ENCODE data around the gene ATR. TPM values are rescaled to one million over a fixed set of nuclear protein-coding genes. Genes with fewer than 3 reads are reported as not detected.

Gene ATR
- total RNA-seq, 1 donor from 2014 or later: 8.3 TPM

DNA sequence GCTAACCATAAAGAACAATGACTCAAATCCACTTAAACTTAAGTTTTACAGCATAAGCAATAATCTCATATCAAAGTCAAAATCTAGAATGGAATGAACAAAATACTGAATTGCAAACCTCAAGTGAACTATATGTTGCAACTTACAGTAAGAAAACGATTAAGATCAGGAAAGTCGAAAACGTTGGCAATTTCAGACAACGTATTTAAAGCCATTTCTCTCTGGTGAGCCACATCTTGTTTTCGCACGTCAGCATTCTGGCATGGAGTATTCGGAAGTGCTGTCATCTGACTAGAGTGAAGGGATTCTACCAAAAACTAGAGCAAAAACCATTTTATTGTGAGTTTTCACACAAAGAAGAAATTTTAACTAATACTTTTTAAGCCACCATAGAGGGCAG, 28.5 kb downstream of the ATR start:
- no peak for ATAC-seq
- intact Hi-C loops (cut with micrococcal nuclease): no loop called here
- DNase-seq: no peak

DNA sequence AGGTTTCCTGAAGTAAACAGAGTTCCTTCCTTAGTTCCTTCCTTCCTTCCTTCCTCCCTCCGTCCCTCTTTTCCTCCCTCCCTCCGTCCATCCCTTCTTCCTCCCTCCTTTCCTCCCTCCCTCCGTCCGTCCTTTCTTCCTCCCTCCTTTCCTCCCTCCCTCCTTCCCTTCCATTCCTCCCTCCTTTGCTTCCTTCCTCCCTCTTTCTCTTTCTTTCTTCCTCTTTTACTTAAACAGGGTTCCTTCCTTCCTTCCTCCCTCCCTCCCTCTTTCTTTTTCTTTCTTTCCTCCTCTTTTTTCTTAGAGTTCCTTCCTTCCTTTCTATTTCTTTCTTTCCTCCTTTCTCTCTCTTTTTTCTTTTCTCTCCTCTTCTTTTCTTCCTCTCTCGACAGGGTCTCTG, 35.2 kb downstream of the ATR start:
- ATAC-seq (no peak), DNase-seq (no peak)
- intact Hi-C loops (cut with micrococcal nuclease): no loop called here

DNA sequence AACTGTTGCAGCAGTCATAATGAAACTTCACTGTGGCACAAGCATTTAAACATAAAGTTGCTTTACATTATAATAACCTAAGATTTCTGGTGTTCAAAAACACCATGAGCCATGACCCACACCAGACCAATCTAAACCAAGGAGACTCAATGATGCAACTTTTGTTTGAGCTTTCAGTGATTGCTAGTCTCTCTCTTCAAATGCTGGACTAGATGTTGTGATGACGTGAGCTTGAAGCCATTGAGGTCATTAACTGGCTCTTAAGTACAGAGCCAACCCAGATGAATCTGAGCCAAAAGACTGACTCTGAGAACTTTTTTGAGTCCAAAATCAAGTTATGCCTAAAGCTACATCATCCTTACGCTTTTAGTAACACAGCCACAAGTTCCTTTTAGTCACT, 36.5 kb downstream of the ATR start:
- intact Hi-C loops (cut with micrococcal nuclease): no loop called here
- DNase-seq: no peak
- no peak for ATAC-seq

DNA sequence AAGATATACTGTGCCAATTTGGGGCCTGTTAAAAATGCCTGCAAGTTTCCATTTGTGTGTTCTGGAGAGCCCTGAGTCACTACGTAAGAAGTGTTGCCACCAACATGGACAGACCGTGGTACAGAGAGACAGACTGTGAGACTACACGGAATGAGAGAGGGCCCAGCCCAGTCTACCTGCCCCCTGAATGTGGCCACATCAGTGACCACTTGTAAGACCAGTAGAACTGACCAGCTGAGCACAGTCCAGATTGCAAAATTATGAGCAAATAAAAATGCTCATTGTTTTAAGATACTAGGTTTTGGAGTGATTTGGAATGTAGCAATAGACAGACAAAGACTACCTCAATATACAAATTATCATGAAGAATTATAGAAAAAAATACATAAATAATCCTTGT, 42.0 kb downstream of the ATR start:
- DNase-seq (no peak), ATAC-seq (no peak)
- intact Hi-C loops (cut with micrococcal nuclease): no loop called here

DNA sequence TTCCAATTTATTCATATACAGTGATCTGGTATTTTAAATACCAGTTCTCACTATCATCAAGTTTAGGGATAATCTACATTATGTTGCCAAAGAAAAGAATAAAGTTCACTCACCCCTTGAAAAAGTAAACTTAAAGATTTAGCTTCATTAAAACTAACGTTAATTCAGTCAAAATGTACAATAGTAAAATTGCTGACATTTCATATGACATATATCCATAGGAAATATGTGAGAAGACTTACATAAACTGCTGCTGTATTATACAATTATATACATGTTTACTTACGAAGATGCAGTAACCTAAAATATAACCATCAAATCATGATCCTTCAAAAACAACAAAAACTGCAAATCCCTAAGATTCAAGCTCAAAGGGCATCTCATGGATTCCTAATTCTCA, 44.0 kb downstream of the ATR start:
- DNase-seq (no peak), ATAC-seq (no peak)
- intact Hi-C loops (cut with micrococcal nuclease): no loop called here

DNA sequence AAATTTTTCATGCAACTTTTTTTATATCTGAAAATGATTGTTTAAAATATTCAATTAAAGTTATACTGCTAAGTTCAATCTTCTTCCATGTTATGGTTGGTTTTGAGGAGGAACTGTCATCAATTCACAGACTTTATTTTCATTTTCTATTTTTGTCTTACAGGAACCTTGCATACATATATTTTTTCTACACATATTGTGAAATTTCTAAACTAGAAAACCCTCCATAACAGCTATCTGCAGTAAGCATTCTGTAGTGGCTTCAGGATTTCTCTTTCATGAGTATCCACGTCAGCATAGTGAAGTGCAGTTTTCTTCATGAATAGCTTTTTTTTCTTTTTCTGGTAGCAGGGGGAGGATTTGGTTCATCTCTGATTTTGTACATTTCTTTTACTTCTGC, 48.2 kb downstream of the ATR start:
- DNase-seq (no peak), ATAC-seq (no peak)
- intact Hi-C loops (cut with micrococcal nuclease): no loop called here

DNA sequence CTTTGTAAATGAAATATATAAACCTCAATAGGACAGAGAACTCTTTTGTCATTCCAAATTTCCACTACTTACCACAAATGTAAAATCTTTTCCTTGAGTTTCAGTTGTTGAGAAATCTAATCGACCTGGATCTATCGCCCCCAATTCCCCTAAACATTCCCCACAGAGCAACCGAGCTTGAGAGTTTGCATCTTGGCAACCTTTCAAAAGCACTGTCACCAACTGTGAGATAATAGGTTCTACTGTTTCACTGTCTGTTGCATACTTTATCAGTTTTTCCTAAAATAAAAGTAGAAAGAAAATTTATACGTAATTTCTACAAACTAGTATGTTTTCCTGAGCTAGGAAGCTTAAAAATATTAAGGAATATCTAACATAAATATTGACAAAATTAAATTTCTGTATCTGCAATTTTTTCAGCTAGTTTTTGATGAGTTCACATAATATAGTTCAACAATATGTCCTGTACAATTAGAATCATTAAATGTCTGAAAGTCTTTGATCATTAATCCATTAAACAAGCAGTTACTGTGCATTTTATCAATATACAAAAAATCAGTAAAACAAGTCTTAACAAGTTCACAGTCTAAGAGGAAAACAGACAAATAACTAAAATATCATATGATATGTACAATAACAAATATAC, 54.5 kb downstream of the ATR start:
- intact Hi-C loops (cut with micrococcal nuclease): no loop called here
- DNase-seq (no peak), ATAC-seq (no peak)

DNA sequence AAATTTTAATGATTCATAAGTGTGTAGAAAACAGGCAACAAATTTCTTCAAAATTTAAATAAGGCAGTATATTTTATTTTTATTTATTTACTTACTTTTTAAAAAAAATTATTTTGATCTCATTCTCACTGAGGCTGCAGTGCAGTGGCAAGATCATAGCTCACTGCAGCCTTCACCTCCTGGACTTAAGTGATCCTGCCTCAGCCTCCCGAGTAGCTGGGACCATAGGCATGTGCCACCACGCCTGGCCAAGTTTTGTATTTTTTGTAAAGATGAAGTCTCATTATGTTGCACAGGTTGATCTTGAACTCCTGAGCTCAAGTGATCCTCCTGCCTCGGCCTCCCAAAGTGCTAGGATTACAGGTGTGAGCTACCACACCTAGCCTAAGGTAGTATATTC, 69.5 kb downstream of the ATR start:
- DNase-seq: no peak
- no peak for ATAC-seq
- intact Hi-C loops (cut with micrococcal nuclease): no loop called here

DNA sequence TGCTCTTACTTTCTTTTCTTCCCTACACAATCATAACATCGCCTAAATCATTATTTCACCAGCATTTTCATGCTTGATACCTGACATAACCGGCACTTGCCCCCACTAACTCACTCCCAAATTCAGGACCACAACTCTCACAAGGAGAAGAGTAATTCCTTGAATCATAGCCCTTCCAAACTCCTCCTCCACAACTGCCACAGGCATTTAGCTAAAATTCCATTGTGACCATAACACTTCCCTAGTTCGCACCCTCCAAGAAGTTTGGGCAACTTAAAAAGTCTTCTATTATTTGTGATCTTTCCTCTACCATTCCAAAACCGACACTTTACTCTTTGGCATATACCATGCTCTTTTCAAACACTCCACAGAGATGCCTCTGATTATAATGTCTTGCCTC, 71.3 kb downstream of the ATR start:
- ATAC-seq (no peak), DNase-seq (no peak)
- intact Hi-C loops (cut with micrococcal nuclease): no loop called here

DNA sequence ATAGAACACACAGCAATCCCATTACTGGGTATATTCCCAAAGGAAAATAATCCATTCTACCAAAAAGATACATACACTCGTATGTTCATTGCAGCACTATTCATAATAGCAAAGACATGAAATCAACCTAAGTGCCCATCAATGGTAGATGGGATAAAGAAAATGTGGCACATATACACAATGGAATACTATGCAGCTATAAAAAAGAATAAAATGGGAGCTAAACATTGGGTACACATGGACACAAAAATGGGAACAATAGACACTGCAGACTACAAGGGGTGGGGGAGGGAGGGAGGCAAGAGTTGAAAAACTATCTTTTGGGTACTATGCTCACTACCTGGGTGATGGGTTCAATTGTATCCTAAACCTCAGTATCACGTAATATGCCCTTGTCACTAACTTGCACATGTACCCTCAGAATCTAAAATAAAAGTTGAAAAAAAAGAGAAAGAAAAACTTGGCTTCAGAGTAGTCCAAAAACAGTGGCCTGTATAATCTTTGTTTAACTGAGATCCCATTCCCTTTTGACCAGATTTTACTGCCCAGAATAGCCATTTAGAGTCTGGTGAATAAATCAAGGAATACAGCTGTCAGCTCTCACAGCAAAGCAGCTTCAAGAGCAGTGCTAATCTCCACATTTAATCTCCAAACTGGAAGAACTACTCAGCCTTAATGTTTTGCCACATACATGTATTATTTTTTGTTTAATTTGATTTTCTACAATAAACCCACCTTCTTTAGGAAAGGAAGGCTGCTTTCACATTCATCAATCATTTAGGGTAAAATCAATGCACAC, 76.1 kb downstream of the ATR start:
- intact Hi-C loops (cut with micrococcal nuclease): no loop called here
- DNase-seq (no peak), ATAC-seq (no peak)

DNA sequence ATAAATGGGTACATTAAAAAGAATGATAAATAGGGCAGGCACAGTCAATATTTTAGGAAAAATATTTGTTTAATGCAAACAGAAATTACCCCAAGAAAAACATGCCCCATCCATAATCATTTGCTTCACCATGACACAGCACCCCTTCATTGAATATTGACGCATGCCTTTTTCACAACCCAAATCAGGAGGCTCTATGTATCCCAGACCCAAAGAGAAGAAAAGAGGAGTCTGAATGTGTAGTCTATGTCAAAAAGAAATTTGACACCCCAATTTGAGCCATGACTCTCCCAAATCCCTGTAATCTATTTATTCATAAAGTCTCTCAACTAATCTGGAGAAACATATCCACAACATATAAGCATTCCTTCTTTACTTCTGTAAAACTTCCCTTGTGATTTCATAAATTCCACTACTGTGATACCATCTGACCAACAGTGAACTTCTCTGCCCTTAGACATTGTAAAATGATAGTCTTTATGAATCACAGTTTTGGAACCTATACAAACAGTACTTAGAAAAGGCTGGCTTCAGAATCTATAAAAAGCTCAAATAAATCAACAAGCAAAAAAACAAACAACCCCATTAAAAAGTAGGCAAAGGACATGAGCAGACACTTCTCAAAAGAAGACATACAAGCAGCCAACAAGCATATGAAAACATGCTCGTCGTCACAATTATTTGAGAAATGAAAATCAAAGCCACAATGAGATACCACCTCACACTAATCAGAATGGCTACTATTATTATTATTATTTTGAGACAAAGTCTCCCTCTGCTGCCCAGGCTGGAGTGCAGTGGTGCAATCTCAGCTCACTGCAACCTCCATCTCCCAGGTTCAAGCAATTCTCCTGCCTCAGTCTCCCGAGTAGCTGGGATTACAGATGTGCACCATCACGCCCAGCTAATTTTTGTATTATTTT, 77.3 kb downstream of the ATR start:
- no peak for DNase-seq
- ATAC-seq: no peak
- intact Hi-C loops (cut with micrococcal nuclease): no loop called here

DNA sequence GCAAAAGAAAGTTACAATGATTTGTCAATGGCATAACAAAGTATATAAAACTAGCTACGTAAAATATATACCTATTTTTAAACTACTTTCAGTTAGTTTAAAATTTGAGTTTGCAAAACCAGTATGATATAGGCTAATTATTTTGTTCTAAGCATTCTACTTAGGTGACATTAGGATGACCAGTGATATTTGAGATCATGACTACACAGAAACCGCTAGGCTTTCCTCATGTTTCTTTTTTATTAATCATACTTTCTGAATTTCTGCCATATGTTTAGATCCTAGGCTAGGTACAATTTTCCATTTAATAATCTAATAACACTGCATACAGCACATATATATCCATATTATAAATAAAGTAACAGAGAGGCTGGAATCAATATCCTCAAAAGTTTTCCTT, 78.3 kb downstream of the ATR start:
- intact Hi-C loops (cut with micrococcal nuclease): no loop called here
- DNase-seq (no peak), ATAC-seq (no peak)

DNA sequence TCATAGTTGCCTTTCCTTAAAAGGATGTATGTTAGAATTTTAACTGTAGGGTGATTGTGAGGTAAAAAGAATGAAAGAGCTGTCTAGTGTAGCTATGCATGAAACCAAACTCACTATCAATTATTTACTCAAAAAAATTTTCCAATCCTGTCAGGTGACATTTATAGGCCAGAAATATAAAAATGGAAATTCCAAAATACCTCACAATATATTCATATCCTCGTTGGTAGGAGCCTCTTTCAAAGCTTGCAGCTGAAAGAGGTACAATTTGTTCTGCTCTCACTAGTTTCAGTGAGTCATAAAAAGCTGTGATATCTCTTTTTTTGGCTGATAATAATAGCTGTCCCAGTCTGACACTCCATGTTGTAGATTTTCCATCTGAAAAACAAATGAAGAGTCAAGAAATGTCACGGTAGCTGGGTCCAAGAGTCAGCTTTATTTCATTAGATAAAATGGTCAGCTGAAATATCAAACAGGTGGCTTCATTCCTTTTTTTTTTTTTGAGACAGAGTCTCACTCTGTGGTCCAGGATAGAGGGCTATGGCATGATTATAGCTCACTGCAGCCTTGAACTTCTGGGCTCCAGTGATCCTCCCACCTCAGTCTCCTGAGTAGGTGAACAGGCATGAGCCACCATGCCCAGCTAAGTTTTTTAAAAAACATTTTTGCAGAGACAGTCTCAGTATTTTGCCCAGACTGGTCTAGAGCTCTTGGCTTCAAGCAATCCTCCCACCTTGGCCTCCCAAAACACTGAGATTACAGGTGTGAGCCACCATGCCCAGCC, 79.9 kb downstream of the ATR start:
- DNase-seq (no peak), ATAC-seq (no peak)
- intact Hi-C loops (cut with micrococcal nuclease): no loop called here

DNA sequence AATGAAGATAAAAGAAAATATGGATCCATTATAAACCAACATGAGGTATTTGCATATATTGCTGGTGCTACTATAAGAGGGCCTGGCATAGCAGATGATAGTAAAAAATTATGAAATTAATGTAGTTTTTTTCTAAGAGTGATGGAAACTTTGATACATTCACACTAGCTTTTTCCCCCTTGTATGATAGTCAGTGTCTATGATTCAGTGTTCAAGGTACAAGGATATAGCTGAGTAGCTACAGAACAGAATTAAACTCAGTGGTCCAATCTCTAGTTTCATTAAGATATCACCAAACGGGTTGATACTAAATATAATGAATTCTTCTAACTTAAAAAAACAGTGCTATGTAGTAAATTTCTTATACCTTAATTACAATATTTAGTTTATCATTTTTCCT, 80.8 kb downstream of the ATR start:
- intact Hi-C loops (cut with micrococcal nuclease): no loop called here
- ATAC-seq: no peak

DNA sequence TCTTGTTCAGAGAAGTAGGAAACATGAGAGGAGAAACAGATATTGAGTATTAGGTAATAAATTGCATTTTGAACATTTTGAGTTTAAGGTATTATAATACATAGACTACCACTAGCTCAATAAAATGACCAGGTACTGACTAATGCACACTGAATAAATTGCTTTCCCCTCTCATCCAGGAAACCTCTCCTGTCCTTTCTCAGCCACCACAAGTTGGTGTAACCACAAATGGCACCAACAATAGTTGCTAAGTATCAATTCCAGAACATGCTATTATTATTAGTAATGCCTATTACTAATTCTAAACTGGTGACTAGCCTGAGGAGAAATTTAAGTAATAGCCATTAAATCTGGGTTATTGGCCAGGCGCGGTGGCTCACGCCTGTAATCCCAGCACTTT, 83.4 kb downstream of the ATR start:
- ATAC-seq: no peak
- intact Hi-C loops (cut with micrococcal nuclease): no loop called here
- DNase-seq: no peak

More for the DNA sequence above, 80.8 kb downstream of the ATR start:
- no peak for DNase-seq

DNA sequence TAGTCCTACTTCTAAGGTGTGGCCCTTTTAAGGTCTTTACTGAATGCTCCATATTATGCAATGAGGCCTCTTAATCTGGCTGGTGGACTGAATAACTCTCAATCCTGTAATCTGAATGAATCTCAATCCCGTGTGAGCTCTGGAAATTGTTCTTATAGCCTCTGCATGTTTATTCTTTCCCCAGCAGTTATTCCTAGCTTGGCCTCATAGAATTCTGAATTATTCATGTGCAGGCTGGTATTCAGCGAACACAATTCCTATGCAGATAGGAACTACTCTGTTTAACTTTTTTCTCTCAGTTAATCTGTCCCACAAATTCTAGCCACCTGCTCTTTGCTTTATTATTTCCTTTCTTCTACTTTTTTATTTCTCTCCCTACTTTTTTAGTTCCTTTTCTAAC, 86.3 kb downstream of the ATR start:
- no peak for ATAC-seq
- no peak for DNase-seq
- intact Hi-C loops (cut with micrococcal nuclease): no loop called here

DNA sequence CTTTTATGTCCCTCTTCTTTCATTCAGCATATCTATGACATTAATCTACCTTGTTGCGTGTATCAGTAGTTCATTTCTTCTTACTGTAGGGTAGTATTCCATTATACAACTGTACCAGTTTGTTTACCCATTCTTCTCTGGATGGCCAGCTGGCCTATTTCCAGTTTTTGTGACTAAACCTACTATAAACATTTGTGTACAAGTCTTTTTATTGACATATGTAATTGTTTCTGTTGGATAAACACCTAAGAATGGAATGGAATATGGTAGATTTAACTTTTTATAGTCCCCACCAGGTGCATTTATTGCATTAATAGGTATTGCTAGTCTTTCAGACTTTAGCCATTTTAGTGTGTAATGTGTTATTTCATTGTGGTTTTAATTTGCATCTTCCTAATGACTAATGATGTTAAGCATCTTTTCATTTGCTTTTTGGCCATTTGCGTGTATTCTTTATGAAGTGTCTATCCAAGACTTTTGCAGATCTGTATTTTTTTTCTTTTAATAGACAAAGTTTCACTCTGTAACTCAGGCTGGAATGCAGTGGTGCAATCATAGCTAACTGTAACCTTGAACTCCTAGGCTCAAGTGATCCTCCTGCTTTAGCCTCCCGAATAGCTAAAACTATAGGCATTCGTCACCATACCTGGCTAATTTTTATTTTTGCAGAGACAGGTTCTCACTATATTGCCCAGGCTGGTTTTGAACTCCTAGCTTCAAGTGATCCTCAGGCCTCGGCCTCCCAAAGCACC, 88.8 kb downstream of the ATR start:
- no peak for DNase-seq
- intact Hi-C loops (cut with micrococcal nuclease): no loop called here
- ATAC-seq: no peak

DNA sequence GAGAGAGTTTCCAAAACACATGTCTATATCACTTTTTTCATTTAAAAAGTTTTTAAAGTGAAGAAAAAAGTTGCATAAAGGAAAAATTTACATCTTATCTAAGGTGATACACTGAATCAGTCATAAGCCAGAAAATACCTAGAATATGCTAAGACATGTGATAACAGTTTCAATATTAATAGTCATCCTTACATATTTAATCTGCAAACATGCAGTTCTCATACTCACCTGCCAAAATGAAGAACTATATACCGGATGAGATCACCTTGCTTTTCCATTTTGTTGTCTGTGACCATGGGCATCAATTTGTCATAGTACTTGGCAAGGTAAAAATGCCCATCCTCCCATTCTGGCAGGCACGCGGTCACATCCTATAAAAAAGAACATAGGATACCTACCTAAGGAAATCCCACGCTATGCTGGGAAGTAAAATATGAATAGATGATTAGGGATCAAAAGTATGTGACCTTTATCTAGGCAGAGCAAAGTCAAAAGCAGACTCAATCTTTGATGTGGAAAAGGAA, 93.6 kb downstream of the ATR start:
- ATAC-seq: no peak
- intact Hi-C loops (cut with micrococcal nuclease): no loop called here

DNA sequence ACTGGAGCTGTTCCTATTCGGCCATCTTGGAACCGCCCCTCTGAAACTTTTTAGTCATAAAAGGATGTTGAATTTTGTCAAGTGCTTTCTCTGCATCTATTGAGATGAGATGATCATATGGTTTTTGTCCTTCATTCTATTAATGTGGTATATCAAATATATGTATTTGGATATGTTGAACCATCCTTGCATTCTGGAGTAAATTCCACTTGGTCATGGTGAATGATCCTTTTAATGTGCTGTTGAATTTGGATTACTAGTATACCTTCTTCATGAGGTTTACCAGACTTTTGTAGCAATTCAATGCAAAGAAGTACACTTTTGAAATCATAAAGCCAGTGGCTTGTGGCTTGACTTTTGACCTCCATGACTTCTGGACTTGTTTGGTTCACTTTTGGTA, 97.3 kb downstream of the ATR start:
- intact Hi-C loops (cut with micrococcal nuclease): no loop called here
- ATAC-seq: no peak
- DNase-seq: no peak

More for the DNA sequence above, 93.6 kb downstream of the ATR start:
- no peak for DNase-seq
